K562 (cell line): Measurements from ENCODE around the gene IFIT2. TPM values are rescaled to one million over a fixed set of nuclear protein-coding genes. Genes with fewer than 3 reads are reported as not detected.

ENCODE experiments used
- ELF1 ChIP-seq: fragments of 200-800 bp; sonication (Bioruptor generic); IDR thresholded peaks from 2 replicates; pipeline ENCODE4 v1.6.1; 2016; ENCODE audit warnings: missing genetic modification characterization, missing compliant biosample characterization
- NR2C1 ChIP-seq, 2 experiments: fragments of 450-650 bp; IDR thresholded peaks; 2 replicates each; pipeline ENCODE4 v1.6.1; 2017; ENCODE audit warnings: mild to moderate bottlenecking in 2 of 2, antibody characterized with exemption in 1 of 2, inconsistent platforms in 1 of 2, missing compliant biosample characterization in 1 of 2, missing genetic modification characterization in 1 of 2
- polyA plus RNA-seq, 8 experiments: library from polyadenylated mRNA; depleted of rRNA in 4 of 8; stranded (reverse) in 5 of 8; unstranded in 3 of 8; fragments of >200 nt; fragmentation: Nextera tagmentation in 2 of 8; fragmentation: Illumina TruSeq in 1 of 8; extraction: Ambion mirVana in 2 of 8; extraction: Trizol in 1 of 8; gene quantifications; 2 replicates each; pipeline versions ENCODE4 v1.2.1 to v1.2.3, GENCODE V29; 2011 to 2014; ENCODE audit warnings: inconsistent platforms in 1 of 8, missing spikeins in 1 of 8
- total RNA-seq, 7 experiments: library from RNA; depleted of rRNA in 6 of 7; stranded (reverse); fragments of >200 nt in 6 of 7; fragmentation: Illumina TruSeq in 2 of 7; extraction: Trizol in 2 of 7; gene quantifications; 2 replicates each; pipeline versions ENCODE4 v1.2.1 to v1.2.3, GENCODE V29; 2011 to 2021; ENCODE audit warnings: low replicate concordance in 1 of 7
- TF ChIP-seq, protein P1 (sequence below): conservative IDR thresholded peaks from 2 replicates; pipeline ENCODE4 v1.6.1; 2011; ENCODE audit warnings: low read depth, mild to moderate bottlenecking, low read length; ENCODE audit not compliant: control insufficient read depth
- TF ChIP-seq, protein P2 (sequence below): fragments of 450-650 bp; IDR thresholded peaks from one replicate; pipeline ENCODE4 v1.6.1; 2018; ENCODE audit warnings: mild to moderate bottlenecking, moderate library complexity; ENCODE audit not compliant: partially characterized antibody
- TF ChIP-seq, protein P3 (sequence below): fragments of 250-450 bp; sonication (Bioruptor Pico); IDR thresholded peaks from 2 replicates; pipeline ENCODE4 v1.5.0; 2022; ENCODE audit warnings: mild to moderate bottlenecking

The IFIT2 gene
- total and polyA plus RNA-seq, 9 of the 15 experiments (the other 6 are each of a cell fraction or from before 2014, with no cell fraction given): 0.03 to 0.25 (median 0.10) TPM; not detected in 1

DNA sequence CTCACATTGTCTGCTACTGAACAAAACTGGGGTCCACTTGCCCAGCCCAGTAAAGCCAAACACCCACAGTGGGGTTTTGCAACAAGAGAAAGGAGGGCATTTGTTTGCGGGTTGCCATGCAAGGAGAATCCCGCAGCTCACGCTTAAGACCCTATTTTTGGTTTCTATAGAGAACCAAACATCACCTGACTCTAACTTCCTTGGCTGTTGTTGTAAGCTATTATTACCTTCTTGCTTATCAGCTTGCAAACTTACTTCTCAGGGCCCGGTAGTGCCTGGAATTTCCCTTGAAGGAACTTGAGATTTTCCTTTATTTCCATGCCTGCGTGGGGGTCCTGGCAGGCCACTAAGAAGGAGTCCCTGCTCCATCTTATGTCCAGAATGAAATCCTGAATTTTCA, 46.6 kb downstream of the IFIT2 start (continued):
- no peak for TF ChIP-seq ELF1 (tag)
- TF ChIP-seq, protein P1, sequence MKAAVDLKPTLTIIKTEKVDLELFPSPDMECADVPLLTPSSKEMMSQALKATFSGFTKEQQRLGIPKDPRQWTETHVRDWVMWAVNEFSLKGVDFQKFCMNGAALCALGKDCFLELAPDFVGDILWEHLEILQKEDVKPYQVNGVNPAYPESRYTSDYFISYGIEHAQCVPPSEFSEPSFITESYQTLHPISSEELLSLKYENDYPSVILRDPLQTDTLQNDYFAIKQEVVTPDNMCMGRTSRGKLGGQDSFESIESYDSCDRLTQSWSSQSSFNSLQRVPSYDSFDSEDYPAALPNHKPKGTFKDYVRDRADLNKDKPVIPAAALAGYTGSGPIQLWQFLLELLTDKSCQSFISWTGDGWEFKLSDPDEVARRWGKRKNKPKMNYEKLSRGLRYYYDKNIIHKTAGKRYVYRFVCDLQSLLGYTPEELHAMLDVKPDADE: no peak
- TF ChIP-seq, protein P2, sequence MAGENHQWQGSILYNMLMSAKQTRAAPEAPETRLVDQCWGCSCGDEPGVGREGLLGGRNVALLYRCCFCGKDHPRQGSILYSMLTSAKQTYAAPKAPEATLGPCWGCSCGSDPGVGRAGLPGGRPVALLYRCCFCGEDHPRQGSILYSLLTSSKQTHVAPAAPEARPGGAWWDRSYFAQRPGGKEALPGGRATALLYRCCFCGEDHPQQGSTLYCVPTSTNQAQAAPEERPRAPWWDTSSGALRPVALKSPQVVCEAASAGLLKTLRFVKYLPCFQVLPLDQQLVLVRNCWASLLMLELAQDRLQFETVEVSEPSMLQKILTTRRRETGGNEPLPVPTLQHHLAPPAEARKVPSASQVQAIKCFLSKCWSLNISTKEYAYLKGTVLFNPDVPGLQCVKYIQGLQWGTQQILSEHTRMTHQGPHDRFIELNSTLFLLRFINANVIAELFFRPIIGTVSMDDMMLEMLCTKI: no peak
- TF ChIP-seq, protein P3, sequence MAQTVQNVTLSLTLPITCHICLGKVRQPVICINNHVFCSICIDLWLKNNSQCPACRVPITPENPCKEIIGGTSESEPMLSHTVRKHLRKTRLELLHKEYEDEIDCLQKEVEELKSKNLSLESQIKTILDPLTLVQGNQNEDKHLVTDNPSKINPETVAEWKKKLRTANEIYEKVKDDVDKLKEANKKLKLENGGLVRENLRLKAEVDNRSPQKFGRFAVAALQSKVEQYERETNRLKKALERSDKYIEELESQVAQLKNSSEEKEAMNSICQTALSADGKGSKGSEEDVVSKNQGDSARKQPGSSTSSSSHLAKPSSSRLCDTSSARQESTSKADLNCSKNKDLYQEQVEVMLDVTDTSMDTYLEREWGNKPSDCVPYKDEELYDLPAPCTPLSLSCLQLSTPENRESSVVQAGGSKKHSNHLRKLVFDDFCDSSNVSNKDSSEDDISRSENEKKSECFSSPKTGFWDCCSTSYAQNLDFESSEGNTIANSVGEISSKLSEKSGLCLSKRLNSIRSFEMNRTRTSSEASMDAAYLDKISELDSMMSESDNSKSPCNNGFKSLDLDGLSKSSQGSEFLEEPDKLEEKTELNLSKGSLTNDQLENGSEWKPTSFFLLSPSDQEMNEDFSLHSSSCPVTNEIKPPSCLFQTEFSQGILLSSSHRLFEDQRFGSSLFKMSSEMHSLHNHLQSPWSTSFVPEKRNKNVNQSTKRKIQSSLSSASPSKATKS (CRISPR knock-in tag): no peak
- TF ChIP-seq NR2C1 (IDR thresholded peaks at IDR 0.05): no peak
- no peak for TF ChIP-seq NR2C1 (tag; IDR thresholded peaks at IDR 0.05)
